GM19397 (cell line): Measurements from ENCODE around the gene HDAC10.

Experiments
- ATAC-seq: cut with Tn5 transposase; IDR thresholded peaks from one replicate; pipeline ENCODE4 v1.9.1; 2021; ENCODE audit warnings: mild to moderate bottlenecking, moderate library complexity; ENCODE audit not compliant: unreplicated experiment

The HDAC10 gene

GRCh38 chr22:50271519-50271970 lies 20.5 kb upstream of the HDAC10 start:
- no peak for ATAC-seq

- ATAC-seq: no peak
Measured at GRCh38 chr22:50270666-50271394, 19.8 kb upstream of the HDAC10 start.

GRCh38 chr22:50269970-50270665 lies 19.1 kb upstream of the HDAC10 start, which contains the start of gene MAPK11:
TSS of gene MAPK11 (minus strand) at chr22:50270380. CDS start at chr22:50270292, 88 bp downstream.
- ATAC-seq: no peak

- no peak for ATAC-seq
Measured at GRCh38 chr22:50269573-50269969, 18.5 kb upstream of the HDAC10 start.

- ATAC-seq: no peak
Measured at GRCh38 chr22:50268655-50269113, 17.6 kb upstream of the HDAC10 start.

- ATAC-seq: no peak
Measured at GRCh38 chr22:50267591-50268390, 16.7 kb upstream of the HDAC10 start.

- ATAC-seq: no peak
Measured at GRCh38 chr22:50266994-50267393, 15.9 kb upstream of the HDAC10 start.

GRCh38 chr22:50264946-50265669 lies 14.0 kb upstream of the HDAC10 start:
- no peak for ATAC-seq

- ATAC-seq: no peak
Measured at GRCh38 chr22:50264104-50264745, 13.2 kb upstream of the HDAC10 start.

- ATAC-seq: no peak
Measured at GRCh38 chr22:50262973-50263617, 12.0 kb upstream of the HDAC10 start.

GRCh38 chr22:50262460-50262911 lies 11.4 kb upstream of the HDAC10 start:
- ATAC-seq: no peak

- peak; percentile 53 for ATAC-seq
Measured at GRCh38 chr22:50261615-50262459, 10.8 kb upstream of the HDAC10 start, which contains the start of gene MAPK12. TSS of gene MAPK12 (minus strand) at chr22:50261683. CDS start at chr22:50261509, 174 bp downstream.

GRCh38 chr22:50260801-50261614 lies 9.9 kb upstream of the HDAC10 start:
- peak; percentile 21 for ATAC-seq

GRCh38 chr22:50260434-50260800 lies 9.4 kb upstream of the HDAC10 start:
- ATAC-seq: no peak

- ATAC-seq: no peak
Measured at GRCh38 chr22:50259302-50259701, 8.2 kb upstream of the HDAC10 start.

- no peak for ATAC-seq
Measured at GRCh38 chr22:50258361-50259292, 7.6 kb upstream of the HDAC10 start.
